ENCODE results near the gene C5AR2.
A peak's percentile ranks its signal among the peaks of the same experiment; 100 is the strongest.

The C5AR2 gene

DNA sequence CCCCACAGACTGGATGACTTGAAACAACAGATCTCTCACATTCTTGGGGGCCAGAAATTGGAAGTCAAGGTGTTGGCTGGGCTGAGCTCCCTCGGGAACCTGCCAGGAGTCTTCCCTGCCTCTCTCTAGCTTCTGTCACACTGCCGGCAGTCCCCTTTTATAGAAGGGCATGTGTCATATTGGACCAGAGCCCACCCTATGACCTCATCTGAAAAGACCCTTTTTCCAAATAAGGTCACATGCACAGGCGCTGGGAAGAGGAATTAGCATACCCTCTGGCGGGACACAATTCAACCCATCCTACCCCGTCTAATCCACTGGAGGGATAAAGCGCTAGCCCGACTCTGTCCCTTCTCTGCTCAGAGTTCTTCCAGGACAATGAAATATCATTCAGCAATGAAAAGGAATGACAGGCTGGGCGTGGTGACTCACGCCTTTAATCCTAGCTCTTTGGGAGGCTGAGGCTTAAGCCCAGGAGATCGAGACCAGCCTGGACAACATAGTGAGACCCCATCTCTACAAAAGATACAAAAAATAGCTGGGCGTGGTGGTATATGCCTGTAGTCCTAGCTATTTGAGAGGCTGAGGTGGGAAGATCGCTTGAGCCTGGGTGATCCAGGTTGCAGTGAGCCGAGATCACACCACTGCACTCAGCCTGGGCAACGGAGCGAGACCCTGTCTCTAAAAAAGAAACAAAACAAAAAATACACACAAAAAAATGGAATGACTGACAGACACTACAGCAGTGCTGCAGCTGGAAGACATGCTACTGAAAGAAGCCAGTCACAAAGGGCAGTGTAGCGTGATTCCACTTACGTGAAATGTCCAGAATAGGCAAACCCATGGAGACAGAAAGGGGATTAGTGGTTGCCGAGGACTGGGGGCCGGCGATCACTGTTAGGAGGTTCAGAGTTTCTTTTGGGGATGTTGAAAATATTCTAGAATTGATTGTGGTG lies 58.8 kb downstream of the C5AR2 start:
- DNase-seq = no peak

- peak; percentile 55 for DNase-seq
Measured at GRCh38 chr19:47391510-47392223, 59.7 kb downstream of the C5AR2 start.

Data from NCI-H2029 (cell line).